Limb (tissue), 2 donors: Measurements from ENCODE around the gene CABP7.

ENCODE experiments used
- DNase-seq, 2 donors: peaks; one replicate each; pipeline ENCODE4 v3.0.0-alpha.2; 2016; ENCODE audit errors: extremely low spot score in 2 of 2

The CABP7 gene

DNA sequence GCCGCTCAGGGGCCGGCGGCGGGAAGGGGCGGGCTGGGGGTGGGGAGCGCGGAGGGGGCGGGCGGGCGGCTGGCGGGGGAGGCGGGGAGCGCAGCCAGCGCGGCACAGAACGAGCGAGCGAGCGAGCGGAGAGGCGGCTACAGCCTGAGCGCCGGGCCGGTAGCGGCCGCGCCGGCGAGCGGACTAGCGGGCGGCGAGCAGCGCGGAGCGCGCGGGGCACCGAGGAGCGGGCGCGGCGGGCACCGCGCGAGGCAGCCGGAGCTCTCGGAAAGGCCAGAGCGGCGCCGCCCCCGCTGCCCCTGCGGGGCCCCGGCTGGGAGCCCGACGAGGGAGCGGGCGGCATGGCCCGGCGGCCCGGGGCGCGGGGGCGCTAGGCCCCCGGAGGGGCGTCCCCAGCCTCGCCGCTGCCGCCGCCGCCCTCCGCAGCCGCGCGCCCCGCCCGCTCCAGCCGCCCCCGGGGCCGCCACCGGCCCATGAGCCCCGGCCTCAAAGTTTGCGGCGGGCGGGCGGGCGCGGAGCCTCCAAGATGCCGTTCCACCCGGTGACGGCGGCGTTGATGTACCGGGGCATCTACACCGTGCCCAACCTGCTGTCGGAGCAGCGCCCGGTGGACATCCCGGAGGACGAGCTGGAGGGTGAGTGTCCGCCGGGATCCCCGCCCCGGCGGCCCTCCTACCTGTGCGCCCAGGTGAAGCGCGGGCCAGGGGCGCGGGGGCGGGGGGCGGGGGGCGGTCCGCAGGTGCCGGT is at the start of gene CABP7:
TSS of gene CABP7 (plus strand) at position 105 of the 747 bp plus-strand sequence. CDS start at position 527, 422 bp downstream.
- DNase-seq = no peak

DNA sequence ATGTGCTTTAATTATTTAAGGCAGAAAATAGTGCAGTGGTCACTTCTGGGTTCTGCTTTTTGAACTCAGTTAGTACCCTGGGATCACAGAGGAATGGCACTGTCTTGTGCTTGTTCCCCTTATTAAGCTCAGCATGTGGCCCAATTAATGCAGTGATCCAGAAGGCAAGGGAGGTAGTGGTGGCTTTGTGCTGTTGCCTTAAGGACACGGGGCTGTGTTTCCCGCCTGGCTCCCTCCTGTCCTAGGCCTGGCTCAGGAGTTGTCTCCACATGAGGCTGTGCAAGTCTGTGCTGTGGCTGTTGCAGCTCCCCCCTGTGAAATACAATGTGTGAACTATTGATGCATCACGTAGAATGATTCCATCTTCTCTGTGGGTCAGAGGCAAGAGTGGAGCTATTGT is 49.2 kb upstream of the CABP7 start:
- DNase-seq = no peak

DNA sequence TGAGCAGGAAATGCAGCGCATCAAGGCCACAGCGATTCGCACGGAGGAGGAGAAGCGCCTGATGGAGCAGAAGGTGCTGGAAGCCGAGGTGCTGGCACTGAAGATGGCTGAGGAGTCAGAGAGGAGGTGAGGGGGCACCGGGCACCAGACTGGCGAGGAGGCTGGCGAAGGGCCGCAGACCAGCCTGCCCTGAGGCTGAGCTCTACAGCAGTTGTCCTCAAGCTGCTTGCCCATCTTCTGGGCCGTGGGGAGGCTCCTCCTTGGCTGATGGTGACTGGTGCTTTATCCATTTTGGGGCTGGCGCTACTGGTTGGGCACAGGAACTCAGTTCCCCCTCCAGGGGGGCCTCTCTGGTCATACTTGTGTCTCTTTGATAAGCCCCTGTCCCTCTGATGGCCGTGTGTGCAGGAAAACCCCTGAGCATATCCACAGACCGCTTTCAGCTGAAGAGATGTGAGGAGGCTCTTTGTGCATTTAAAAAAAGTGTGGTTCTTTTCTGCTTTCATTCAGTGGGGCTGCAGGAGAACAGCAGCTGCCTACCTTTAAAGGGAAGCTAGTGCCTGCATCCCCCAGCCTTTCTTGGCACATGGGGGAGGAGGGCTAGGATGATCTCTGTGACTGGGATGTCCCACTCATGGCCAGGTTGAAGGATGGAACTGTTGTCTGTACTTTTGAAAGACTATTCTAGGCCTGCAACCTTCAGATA is 46.3 kb upstream of the CABP7 start:
- DNase-seq = no peak

DNA sequence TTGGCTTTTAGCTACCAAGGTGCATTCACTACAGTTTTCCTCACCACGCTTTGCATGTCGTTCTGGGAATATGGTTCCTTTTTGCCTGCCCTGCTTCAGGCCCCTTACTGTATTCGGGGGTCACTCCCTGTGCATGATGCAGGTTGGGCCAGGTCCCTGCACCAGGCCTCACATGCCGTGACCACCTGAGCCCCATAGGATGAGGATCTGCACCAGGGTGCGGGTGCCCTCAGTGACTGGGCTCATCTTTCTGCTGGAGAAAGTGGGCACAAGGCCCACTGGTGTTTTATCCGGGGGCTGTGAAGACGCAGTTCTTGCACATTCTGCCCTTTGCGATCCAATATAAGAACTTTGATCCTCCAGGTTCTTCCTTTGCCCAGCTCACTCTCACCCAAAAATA is 45.7 kb upstream of the CABP7 start:
- DNase-seq = no peak

DNA sequence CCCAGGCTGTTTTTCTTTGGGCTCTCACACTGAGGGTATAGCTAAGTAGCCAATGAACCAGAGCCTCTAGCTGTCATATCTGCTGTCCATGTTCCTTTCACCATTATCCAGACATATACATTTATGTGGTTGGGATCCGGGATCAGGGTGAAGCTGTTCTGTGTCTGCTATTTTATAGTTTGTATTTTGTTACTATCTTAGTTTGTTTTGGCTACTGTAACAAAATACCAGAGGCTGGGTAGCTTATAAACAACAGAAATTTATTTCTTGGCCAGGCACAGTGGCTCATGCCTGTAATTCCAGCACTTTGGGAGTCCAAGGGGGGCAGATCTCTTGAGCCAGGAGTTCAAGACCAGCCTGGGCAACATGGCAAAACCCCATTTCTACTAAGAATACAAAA is 40.5 kb upstream of the CABP7 start:
- DNase-seq = no peak

DNA sequence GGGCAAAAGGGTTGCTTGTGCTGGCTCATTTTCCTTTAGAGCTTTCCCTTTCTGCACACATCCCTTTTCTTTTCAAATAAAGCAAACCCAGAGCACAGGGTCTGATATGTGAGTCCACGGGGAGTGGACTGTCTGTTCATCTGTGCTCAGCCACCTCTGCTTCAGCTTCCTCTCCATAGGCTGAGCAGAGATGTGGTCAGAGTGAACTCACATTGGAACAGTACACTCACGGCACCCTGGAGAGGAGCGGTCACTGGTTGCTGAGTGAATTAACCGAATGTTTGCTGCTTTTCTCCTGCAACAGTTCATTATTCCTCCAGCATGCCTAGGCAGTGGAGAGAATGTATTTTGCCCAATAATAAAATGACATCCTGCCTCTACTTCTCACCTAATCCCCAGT is 36.3 kb upstream of the CABP7 start:
- no peak for DNase-seq

DNA sequence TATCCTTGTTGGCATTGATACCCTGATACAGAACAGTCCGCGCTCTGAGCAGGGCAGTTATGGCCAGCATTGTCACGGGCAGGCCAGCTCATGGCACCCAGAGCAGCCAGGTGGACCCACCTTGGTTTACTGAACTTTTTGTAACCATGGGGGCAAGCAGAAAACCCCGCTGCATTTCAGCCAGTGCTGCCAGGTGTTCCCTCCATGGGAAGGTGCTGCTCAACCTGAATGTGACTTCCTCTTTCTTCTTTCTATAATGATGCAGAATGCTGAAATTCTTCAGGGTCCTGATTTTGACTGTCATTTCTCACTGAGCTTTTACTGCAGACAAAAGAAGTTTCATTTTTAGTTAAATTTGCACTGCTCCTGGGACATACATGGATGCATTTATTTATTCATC is 35.6 kb upstream of the CABP7 start:
- DNase-seq = no peak

DNA sequence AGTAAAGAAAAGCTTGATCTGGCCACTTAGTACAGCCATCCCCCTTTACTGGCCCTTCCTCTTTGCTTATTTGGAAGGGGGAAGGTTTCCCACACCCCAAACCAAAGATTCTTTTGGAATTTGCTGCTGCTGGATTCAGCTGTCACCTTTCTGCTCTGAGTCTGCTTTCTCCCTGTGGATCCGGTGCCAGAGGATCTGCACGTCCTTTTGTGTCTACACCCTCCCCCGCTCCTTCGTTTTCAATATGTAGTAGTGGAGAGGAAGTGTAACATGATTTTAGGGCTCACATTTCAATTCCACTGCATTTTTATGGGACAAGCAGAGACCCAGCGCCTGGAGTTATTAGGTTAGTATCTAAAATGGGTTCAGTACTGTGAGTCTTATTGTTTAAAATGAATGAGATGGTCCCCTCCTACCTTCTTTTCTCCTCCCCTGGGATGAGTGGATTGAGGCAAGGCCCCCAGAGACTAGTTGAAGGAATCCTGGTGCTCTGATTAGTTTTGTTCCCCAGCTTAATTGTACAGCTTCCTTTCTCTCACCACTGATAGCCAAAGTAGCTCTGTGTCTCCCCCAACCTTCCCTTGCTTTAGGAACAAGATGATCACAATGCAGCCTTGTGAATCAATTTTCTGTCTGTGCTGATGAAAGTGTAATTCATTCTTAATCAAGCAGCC is 30.5 kb upstream of the CABP7 start:
- DNase-seq = no peak

DNA sequence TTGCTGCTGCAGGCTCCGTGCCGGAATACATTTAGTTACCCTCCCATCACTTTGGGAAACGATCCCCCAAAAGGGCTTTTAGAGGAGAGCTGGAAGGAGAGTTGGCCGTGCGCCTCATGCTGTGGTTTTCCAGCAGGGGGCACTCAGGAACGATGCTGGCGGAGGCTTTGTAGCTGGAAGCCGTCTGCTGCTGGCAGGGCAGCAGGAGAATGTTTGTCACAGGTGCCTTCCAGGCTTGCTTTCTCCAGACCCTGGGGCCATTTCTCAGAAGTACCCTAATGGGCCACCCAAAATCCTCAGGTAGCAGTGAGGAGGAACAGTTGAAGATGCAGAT is 30.0 kb upstream of the CABP7 start:
- DNase-seq = peak; percentile 72 to 85

DNA sequence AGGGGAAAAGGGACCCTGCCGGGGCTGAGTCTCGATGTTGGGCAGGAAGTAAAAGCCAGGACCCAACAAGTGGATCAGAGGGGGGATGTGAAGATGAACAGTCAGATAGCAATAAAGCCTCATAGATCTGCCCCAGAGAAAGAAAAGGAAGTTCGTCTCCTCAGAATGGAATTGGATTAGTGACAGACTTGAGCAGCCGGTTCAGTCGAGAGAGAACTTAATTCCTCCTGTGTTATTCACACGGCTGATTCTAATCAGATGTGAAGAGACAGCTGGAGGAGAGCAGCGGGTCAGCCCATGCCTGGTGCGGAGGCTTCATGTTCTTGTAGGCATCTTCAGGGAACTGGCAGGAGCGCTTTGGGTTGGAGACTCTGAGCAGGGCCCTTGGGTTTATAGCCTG is 29.3 kb upstream of the CABP7 start:
- DNase-seq = peak in 1 of 2 donors; percentile 66

DNA sequence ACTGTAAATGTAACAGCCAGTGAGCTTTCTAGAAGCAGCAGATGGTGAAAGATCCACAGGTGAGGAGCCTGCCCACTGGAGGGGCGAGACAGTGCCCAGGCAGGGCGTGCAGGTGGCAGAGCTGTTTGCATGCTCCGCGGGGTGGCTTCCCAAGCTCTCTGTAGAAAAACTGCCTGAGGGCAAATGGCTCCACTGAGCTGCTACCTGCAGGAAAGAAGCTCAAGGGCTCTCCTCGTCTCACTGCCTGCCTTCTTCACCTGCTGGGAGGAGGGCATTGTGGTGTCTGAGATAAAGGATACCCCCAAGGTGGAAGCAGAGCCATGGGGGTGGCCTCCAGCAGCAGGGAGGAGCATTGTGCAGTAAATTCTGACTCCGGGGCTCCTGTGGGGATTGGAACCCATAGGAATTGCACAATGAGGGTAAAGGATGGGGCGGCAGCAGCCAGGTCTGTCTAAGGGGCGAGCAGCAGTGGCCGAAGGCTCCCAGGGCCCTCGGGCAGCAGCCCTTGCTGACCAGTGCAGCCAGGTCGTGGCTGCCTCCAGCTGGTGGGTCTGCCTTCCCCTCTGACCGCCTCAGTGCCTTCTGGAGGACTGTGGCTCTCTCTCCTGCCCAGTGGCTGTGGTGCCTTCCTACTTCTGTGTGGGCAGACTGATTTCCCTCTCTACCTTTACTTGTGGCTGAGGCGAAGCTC is 28.0 kb upstream of the CABP7 start:
- DNase-seq = no peak

DNA sequence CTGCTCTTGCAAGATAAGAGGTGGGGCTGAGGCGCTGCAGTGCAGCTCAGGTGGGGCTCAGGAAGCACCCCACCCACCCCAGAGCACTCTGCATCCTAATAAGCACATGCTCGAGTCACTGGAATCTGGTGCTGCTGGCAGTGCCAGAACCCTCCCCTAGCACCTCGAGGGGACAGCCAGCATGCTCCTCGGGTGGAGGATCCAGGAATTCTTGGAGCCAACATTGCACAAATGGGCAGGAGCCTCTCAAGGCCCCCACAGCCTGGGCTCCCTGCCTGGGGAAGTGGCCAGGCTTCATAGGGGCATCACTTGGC is 27.5 kb upstream of the CABP7 start:
- no peak for DNase-seq

DNA sequence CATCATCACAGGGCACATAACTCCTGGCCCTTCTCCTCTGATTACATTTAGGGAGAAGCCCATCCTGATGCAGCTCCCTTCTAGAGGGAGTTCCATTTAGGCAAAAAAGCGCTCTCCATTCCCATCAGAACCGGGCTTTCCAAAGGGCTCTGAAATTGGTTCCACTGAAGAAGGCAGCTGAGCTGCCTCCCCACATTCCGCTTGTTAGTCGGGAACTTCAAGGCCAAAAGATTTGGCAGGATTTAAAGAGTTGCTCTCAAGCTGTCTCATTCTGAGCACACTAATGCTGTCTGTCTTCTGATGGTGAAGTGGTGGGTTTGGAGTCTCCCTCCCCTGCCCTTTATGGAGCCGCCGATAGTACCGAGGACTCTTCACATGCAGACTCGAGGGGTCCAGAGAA is 26.6 kb upstream of the CABP7 start:
- no peak for DNase-seq

DNA sequence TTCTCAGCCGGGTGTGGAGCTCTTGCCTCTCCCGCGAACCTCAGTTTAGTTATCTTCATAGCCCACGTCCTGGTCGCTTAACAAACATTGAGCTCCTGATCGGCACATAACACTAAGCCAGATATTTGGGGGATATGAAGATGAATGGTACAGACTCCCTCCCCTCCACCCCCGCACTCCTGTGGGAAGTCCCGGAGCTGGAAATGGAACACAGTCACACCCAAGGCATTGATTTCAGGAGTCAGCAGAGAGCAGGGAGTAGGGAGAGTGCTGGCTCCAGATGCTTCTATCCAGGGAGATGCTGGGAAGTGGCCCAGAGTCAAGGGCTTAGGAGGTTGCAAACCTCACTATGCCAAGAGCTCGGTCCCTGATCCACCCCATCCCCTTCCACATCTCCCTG is 26.1 kb upstream of the CABP7 start:
- DNase-seq = no peak

DNA sequence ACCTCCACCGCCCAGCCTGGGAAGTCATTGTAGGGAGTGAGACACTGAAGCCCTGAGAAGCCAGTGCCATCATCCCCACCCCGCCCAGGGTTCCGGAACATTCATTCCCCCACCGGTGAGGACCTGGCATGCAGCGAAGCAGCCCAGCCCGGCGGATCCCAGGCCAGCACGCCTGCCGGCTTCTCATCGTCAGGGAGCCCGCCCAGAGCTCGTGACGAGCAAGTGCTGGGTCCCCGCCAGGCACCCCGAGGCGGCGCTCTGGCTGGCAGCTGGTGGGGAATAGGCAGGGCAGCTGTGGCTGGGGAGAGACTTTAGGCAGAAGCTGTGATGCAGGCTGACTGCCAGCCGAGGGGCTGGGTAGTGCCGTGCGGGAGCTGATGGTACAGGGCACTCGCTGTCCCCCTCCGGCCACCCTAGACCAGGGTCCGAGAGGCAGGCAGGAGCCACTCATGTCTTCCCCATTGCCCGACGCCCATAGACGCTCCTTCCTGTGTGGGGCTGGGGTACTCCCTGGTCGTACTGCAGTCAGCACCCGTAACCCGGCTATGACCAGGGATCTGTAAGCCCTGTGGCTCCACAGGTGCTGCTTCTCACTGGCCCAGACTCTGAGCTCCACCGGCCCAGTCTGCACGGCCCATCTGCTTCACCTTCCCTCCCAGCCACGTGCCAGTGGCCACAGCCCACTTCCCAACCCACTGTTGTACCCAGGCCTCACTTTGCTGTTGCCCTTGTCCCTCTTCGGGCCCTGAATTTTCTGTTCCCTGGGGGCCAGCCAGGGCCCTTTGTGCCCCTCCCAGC is 24.5 kb upstream of the CABP7 start:
- DNase-seq = peak in 1 of 2 donors; percentile 65

DNA sequence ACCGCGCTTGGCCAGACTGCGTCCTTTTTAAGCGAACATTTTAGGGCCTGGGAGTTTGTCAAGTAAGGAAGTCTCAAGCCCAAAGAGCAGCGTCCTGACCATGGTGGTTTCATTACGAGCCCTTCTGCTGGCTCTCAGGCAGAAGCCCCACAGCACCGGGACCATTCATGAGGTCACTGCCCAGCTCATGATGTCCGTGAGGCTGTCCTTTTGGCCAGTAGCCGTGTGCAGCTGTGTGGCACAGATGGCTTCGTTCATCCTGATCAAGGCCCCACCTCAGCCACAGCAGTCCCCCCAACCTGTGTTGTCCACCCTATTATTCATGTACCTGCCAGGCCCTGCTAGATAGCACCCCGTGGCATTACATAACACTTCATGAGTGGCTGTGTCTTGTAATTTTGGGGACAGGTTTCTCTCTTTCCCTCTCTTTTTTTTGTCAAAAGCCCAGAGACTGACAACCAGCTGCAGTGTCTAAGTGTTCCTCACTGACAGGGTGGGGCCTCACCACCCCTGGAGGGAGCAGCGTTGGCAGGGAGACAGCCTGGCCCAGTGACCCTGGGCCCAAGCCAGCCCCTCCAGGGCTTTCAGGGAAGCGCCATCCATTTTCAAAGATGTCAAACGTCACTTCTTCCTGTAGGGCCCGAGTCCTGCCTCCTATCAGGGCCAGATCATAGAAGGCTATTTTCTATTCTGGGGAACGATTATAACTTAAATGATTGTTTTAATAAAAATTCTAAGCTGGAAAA is 21.8 kb upstream of the CABP7 start:
- no peak for DNase-seq

DNA sequence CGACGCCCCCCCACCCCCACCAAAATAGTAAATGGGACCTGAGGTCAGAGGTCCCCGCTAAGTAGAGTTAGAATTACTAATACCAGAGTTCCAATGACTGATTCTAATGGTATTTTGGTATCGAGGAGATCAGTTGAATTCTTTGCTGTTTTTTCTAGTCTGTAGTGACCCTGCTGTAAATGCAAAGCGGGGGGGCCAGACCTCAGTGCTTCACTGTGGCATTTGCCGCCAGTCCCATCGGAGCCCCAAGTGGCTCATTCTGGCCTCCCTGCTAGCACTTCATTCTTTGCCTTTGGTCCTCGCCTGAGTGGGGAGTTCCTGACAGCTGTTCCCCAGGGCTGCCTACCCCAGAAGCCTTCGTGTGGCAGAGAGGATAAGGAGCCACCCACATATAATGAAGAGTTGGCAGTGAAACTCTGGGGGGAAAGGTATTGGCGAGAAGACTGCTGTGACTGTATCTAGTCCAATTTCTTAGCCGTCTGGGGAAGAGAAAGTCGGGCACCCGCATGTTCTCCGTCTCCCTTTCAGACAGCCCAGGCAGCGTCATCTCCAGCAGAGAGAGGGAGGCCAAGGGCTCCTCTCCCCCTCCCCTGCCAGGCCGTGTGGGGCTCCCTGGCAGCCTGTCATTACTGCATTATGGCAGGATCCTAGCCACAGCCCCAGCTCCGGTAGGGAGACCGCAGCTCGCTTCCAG is 19.4 kb upstream of the CABP7 start:
- DNase-seq = no peak

DNA sequence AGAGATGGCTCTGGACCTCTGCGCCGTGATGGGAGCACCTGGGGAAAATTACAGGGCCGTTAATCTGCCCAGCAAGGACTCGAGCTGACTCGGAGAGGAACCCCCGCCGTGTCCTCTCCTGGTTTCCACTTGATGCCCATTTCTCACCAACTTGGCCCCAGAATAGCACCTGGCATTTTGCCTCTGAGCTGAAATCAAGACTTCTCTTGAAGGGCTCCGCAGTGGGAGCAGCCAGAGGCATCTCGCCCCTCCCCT is 19.0 kb upstream of the CABP7 start:
- no peak for DNase-seq

DNA sequence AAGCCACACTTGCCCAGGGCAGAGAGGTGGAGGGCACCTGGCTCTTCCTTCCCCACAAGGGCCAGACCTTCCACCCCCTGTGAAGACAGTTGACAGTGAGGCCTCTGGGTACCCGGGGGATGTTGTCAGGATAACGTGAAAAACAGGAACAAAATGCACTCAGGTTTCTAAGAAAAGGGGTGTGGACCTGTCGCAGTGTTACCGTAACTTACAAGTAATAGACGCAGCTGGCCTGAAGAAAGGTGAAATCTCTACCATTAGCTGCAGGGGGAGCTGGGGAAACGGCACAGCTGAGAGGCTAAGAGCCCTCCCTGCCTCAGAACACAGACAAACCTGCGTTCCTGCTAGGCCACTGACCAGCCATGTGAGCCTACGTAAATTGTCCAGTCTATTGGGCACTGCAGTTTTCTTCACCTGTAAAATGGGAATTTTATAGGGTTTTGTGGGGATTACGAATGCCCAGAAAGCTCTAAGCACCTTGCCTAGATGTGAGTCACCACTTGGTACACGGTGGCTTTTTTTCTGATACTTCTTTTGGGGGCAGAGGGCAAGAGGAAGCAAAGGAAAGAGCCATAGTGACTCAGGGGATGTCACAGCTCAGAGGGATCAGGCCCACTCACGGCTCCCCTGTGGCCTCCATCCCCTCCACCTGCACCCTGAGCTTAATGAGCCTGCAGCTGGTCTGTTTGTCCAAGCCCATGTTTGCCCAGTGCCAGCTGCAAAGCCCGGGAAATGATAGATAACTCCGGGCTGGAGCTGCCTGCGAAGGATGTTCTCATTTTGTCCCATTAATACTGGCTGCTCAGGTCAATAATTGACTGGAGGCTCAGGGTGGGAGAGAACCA is 18.4 kb upstream of the CABP7 start:
- no peak for DNase-seq
